H7 (cell line): ENCODE measurements around the gene CCL23. TPM values are rescaled to one million over a fixed set of nuclear protein-coding genes. Genes with fewer than 3 reads are reported as not detected.

Experiments used
- DNase-seq: peaks from one replicate; pipeline ENCODE4 v3.0.0; 2012
- H3K27me3 ChIP-seq: 2 replicates; pipeline ENCODE4 v1.6.0; 2011; ENCODE audit warnings: mild to moderate bottlenecking, low read length; ENCODE audit not compliant: control insufficient read depth, insufficient read depth
- H3K36me3 ChIP-seq: replicated peaks from 2 replicates; pipeline ENCODE4 v1.5.1; 2011; ENCODE audit warnings: low read length; ENCODE audit not compliant: control insufficient read depth, insufficient read depth
- H3K4me3 ChIP-seq: 2 replicates; pipeline ENCODE4 v1.5.1; 2011; ENCODE audit warnings: low read depth, mild to moderate bottlenecking, control low read depth, low read length, moderate library complexity; ENCODE audit not compliant: insufficient read depth
- total RNA-seq: library from RNA; depleted of rRNA; stranded (reverse); fragments of >200 nt; shearing (Covaris generic); gene quantifications from 2 replicates; pipeline ENCODE4 v1.2.3, GENCODE V29; 2014; rRNA removed

Gene CCL23
- total RNA-seq, 1 experiment from 2014 or later: not detected

DNA sequence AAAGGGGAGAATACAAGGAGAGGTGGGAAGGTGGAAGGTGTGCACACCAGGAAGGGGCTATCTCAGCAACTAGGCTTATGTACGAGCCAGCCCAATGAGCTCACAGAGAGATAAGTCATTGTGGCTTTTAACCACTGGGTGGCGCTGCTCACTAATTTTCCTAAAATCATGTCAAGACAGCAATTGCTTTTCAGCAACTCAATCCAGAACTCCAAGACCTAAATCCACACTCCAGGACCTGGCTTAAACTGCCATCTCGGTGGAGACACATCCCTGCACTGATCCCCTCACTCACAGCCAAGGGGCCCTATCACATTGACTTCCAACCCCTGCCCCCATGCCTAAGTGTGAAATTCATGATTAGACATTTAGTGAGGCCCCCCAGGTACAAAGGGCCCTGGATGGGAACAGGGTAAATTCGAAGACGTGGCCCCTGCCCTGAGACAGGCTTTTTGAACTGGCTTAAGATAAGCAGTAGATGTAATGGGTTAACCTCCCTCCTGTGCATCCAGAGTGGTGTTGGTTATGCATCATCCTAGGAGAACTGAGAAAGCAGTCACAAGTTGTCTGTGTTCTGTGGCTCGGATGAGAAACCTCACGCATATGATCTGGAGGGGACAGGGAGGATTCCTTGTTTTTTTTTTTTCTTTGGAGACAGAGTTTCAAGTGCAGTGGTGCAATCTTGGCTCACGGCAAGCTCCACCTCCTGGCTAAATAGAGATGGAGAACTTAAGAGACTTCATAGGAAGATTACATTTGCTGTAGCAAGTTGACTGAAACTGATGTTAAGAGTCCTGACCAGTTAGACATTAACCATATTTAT lies 48.0 kb downstream of the CCL23 start:
- no peak overlapping the region for H3K4me3 ChIP-seq
- peak; percentile 70 for DNase-seq
- no peaks in the 10 kb centered on the region for H3K27me3 ChIP-seq

DNA sequence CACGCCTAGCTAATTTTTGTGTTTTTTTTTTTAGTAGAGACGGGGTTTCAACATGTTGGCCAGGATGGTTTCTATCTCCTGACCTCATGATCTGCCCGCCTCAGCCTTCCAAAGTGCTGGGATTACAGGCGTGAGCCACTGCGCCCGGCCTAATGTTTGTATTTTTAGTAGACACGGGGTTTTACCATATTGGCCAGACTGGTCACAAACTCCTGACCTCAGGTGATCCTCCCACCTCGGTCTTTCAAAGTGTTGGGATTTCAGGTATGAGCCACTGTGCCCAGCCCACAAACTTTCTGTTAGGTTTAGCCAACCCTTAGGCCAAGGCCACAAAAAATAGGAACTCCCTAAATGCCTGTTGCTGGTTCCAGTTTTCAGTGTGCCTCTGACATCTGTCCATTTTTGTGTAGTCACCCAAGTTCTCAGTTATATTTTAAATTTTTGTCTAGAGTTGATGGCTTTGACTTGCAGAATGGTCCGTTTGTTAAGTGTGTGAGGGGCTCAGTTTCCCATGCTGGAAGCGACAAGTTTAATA lies 49.2 kb downstream of the CCL23 start:
- no peak for DNase-seq
- H3K27me3 ChIP-seq: no peaks in the 10 kb centered on the region
- no peaks in the 10 kb centered on the region for H3K36me3 ChIP-seq
- H3K4me3 ChIP-seq: no peak overlapping the region

More for the DNA sequence above, 48.0 kb downstream of the CCL23 start:
- no peaks in the 10 kb centered on the region for H3K36me3 ChIP-seq

DNA sequence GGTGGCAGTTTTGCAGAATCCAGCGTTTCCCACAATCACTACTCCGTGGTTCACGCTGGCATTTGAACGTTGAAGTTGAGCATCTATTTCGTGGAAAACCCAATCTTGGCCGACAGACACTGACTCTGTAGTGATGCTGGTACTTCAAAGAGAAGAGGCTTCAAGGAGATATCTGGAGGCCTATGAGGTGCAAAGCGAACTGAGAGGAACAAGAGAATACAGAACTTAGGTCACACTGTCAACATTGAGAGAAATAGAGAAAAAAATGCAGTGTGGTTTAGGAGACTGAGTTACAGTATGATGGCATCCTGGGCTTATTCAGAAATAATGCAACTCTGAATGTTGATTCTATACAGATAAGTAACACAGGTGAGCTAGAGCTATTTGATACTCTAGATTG lies 52.5 kb downstream of the CCL23 start:
- Histone ChIP-seq H3K36me3 (no peaks in the 10 kb centered on the region), H3K4me3 (no peak overlapping the region), H3K27me3 (no peaks in the 10 kb centered on the region)
- DNase-seq: no peak

DNA sequence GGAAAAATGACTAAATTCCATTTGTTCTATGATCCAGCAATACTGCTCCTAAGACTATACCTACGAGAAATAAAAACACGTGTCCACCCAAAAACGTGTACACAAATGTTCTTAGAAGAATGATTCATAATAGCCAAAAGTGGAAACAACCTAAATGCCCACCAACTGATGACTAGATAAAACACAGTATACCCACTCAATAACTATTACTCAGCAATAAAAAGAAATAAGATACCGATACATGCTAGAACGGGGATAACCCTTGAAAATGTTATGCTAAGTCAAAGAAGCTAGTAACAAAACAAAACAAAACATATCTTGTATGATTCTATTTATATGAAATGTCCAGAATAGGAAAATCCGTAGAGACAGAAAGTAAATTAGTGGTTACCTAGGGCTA lies 54.1 kb downstream of the CCL23 start:
- no peak overlapping the region for H3K4me3 ChIP-seq
- H3K36me3 ChIP-seq: no peaks in the 10 kb centered on the region
- H3K27me3 ChIP-seq: no peaks in the 10 kb centered on the region
- no peak for DNase-seq

Other genes with a start within 250 kb of the CCL23 start
- not detected in 2 replicates for gene MMP28, start 222.3 kb downstream of the CCL23 start, total RNA-seq
- 20.2 and 32.0 TPM in 2 replicates for gene TAF15, start 208.5 kb downstream of the CCL23 start, total RNA-seq
- not detected in 2 replicates for gene HEATR9, start 149.1 kb downstream of the CCL23 start, total RNA-seq
- gene CCL5, start 137.6 kb downstream of the CCL23 start, total RNA-seq: not detected in 2 replicates
- 7.0 and 11.9 TPM in 2 replicates for gene RDM1, start 87.2 kb downstream of the CCL23 start, total RNA-seq
- gene LYZL6, start 74.3 kb downstream of the CCL23 start, total RNA-seq: not detected in 2 replicates
- gene CCL16, start 36.5 kb downstream of the CCL23 start, total RNA-seq: not detected in 2 replicates
- gene CCL14, start 31.2 kb downstream of the CCL23 start, total RNA-seq: not detected in 2 replicates
- gene CCL15, start 16.4 kb downstream of the CCL23 start, total RNA-seq: not detected in 2 replicates
- not detected in 2 replicates for gene CCL18, start 46.3 kb upstream of the CCL23 start, total RNA-seq
- not detected in 2 replicates for gene CCL3, start 72.2 kb upstream of the CCL23 start, total RNA-seq
- not detected in 2 replicates for gene CCL4, start 85.9 kb upstream of the CCL23 start, total RNA-seq
- gene TBC1D3B, start 158.7 kb upstream of the CCL23 start, total RNA-seq: 1.1 TPM in 1 of 2 replicates, not detected in the other
- gene CCL3L1, start 178.8 kb upstream of the CCL23 start, total RNA-seq: not detected in 2 replicates
- gene CCL4L2, start 193.1 kb upstream of the CCL23 start, total RNA-seq: not detected in 2 replicates
- 0.26 TPM in 1 of 2 replicates, not detected in the other for gene TBC1D3I, start 246.6 kb upstream of the CCL23 start, total RNA-seq